GM12872 (cell line): ENCODE results near the gene WDR35.

Experiments
- TF ChIP-seq, protein P1 (sequence below): IDR thresholded peaks from 3 replicates; pipeline ENCODE4 v1.5.1; 2011; ENCODE audit warnings: low read depth, mild to moderate bottlenecking, low read length, moderate library complexity; ENCODE audit not compliant: insufficient read depth

The WDR35 gene

DNA sequence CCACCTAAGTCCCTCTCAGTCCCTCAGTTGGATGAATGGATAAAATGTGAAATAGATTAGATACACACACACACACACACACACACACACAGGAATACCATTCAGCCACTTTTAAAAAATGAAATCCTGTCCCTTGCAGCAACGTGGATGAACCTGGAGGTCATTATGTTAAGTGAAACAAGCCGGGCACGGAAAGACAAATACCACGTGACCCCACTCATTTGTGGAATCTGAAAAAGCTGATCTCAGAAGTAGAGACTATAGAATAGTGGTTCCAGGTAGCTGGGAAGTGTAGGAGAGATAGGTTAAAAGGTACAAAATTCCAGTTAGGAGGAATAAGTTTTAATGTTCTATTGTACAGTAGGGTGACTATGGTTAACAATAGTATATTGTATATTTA, 119.1 kb downstream of the WDR35 start:
- TF ChIP-seq, protein P1, sequence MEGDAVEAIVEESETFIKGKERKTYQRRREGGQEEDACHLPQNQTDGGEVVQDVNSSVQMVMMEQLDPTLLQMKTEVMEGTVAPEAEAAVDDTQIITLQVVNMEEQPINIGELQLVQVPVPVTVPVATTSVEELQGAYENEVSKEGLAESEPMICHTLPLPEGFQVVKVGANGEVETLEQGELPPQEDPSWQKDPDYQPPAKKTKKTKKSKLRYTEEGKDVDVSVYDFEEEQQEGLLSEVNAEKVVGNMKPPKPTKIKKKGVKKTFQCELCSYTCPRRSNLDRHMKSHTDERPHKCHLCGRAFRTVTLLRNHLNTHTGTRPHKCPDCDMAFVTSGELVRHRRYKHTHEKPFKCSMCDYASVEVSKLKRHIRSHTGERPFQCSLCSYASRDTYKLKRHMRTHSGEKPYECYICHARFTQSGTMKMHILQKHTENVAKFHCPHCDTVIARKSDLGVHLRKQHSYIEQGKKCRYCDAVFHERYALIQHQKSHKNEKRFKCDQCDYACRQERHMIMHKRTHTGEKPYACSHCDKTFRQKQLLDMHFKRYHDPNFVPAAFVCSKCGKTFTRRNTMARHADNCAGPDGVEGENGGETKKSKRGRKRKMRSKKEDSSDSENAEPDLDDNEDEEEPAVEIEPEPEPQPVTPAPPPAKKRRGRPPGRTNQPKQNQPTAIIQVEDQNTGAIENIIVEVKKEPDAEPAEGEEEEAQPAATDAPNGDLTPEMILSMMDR: no peak

DNA sequence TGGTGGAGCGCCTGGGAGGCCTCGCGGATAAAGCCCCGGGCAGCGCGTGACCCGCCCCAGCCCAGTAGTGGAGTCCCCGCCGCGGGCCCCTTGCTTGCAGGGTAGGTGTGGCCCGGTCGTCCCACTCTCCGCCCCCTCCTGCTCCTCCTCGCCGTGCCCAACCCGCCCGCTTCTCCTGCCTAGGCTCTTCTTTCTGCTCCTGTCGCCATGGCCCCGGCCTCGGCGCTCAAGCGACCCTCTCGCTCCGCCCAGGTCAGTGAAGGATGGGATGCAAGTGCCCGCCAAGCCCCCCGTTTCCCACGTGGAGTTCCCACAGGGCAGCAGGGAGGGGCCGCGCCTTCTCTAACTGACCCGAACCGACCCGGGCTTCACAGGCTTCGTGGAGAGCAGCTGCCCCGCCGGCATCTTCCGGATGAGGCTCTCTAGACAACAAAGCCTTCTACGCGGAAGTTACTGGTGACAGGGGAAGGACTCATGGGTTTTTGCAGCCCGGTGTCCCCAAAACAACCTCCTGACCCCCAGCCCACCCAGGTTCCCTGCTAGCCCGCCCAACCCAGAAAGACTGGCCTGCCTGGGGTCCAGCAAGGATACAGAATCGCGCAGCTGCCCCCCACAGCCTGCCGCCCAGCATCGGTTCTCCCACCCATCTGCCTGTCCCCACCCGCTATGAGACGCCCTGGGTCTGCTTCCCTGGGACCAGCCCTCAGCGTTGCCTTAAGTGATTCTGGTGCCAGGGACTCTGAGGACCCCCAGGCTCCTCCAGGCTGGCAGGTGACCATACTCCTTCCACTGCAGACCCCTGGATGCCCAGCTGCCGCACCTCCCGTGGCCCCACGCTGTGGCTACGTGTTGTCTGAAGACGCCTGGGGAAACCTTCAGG, 121.0 kb downstream of the WDR35 start:
- TF ChIP-seq, protein P1: no peak

- TF ChIP-seq, protein P1: no peak
Observed at GRCh38 chr2:19868224-19868623, 121.7 kb downstream of the WDR35 start.

GRCh38 chr2:19866771-19867170, 123.1 kb downstream of the WDR35 start:
- TF ChIP-seq, protein P1: no peak

DNA sequence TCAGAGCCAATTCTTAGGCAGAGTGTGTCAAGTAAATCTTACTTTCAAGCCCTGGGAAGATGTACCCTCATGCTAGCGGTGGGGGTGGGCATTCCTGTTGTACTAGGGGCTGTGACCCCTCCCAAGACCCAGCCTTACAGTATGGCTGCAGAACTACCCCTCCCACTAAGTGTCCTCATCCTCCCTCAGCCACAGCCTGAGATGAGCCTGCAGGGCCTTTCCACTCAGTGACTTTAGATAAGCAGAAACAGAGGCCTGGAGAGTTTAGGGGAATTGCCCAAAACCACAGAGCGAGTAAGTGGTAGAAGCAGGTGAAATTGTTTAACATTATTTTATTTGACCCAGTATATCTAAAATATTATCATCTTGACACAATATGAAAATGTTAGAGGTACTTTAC, 124.8 kb downstream of the WDR35 start:
- TF ChIP-seq, protein P1: no peak

- TF ChIP-seq, protein P1: no peak
Observed at GRCh38 chr2:19864381-19864780, 125.5 kb downstream of the WDR35 start.

DNA sequence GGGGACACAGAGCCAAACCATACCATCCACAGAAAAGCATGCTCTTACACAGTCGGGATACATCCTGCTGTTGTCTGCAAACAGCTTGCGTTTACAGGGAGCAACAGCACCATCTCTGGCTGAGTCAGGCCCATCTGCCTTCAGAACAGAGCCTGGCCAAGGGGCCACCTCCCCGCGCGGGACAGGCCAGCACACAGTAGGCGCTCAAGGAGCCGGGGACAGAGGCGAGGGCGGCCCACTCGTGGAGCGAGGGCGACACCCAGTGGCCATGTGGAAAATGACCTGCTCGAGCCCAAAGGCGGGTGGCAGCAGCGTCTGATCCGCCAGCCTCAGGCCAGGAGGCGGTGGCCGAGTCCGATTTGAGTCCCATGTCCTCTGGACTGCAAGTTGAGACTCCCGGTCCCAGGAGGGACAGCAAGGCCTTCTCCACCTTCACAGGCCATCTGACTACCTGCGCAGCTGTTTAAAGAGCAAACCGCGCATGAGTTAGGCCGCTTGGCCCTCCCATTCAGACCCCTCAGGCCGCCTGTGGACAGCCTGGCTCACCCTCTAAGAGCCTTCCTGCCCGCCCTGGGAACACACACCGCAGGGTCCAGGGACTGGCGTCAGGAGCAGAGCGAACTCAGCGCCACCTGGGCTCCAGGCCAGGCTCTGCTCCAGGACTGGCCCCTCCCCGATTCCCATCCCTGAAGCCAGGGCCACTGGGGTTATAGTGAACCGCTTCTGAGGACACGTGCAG, 126.4 kb downstream of the WDR35 start:
- TF ChIP-seq, protein P1: peak; percentile 92
